ENCODE data around the gene MPI.
"Not testable (repeated sequence)": the region's sequence is repeated elsewhere in the genome, so short reads cannot be mapped to it uniquely, and the experiment has no call there.

The MPI gene

DNA sequence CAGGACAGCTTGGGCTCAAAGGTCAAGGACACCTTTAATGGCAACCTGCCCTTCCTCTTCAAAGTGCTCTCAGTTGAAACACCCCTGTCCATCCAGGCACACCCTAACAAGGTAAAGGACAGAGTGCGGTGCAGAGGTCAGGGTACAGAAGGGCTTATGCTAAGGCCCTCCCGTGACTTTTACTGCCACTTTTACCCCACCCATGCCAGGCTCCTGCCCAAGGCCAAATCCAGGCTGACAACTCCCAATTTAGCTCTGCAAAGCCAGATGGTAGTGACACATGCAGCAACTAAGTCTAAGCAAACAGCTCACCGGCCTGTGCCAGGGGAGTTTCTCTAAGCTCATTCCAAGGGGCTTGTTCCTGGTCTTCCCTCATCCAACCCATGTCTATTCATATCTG, 1.6 kb downstream of the MPI start:
- no peak for DNase-seq (ENCODE audit: low spot score)

DNA sequence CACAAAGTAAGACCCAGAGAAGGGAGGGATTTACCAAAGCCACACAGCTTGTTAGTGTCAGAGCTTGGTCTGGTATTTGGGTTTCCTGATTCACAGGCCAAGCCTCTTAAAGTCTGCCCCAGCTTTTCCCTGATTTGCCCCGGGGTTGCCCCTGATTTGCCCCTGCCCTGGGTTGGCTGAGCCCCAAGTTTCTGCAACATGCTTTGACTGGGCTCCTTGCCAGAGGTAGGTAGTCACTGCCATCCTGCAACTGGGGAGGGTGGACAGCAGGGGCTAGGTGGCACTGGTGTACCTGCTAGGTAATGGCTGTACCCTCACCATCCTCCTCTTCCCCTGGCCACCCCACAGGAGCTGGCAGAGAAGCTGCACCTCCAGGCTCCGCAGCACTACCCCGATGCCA, 2.5 kb downstream of the MPI start:
- DNase-seq (ENCODE audit: low spot score): no peak

DNA sequence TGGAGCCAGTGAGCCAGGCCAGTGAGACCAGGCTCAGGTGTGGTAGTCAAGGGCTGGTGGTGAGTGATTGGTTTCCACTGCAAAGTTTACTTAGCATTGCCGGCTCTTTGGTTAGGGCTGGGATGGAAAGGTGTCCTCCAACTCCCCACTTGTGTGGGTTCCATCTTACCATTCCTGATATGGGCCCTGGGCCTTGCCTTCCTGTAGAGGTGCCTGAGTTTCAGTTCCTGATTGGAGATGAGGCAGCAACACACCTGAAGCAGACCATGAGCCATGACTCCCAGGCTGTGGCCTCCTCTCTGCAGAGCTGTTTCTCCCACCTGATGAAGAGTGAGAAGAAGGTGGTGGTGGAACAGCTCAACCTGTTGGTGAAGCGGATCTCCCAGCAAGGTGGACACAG, 3.1 kb downstream of the MPI start:
- DNase-seq (ENCODE audit: low spot score): no peak

DNA sequence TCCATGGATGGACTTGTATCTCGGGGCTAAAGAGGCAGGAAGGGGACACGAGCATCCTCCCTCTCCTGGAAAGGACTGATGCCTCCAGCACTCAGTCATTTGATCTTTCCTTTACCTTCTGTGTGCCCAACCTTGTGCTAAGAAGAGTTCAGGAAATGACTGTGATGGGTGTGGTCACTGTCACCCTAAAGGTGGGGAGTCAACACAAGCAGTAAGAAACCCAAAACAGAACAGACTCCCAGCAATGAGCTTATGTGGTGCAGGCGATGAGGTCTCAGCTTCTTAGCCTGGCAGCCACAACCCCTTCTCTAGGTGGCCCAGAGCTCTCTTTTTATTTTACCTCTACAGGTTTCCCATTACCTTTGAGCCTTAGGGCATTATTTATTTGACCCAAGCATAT, 3.8 kb downstream of the MPI start:
- no peak for DNase-seq (ENCODE audit: low spot score)

DNA sequence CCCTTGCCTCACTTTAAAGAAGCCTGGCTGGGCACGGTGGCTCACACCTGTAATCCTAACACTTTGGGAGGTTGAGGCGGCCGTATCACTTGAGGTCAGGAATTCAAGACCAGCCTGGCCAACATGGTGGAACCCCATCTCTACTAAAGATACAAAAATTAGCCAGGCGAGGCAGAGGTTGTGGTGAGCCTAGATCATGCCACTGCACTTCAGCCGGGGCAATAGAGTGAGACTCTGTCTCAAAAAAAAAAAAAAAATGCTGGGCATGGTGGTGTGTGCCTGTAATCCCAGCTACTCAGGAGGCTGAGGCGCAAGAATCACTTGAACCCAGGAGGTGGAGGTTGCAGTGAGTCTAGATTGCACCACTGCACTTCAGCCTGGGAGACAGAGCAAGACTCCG, 4.5 kb downstream of the MPI start:
- DNase-seq (ENCODE audit: low spot score): not testable (repeated sequence)

DNA sequence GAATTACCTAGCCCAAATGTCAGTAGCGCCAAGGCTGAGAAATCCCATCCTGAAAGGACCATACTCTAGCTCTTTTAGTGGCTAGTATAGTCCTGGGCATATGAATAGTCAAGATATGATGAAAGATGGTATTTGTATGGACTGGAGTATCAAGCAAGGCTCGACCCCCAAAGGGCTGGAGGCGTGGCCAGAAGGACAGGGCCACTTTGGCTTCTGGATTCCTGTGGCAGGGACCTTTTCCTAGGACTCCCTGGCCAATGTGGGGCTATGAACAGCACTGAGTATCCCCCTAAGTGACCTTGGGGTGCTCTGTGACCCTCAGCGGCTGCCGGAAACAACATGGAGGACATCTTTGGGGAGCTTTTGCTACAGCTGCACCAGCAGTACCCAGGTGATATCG, 6.0 kb downstream of the MPI start:
- DNase-seq (ENCODE audit: low spot score): no peak

DNA sequence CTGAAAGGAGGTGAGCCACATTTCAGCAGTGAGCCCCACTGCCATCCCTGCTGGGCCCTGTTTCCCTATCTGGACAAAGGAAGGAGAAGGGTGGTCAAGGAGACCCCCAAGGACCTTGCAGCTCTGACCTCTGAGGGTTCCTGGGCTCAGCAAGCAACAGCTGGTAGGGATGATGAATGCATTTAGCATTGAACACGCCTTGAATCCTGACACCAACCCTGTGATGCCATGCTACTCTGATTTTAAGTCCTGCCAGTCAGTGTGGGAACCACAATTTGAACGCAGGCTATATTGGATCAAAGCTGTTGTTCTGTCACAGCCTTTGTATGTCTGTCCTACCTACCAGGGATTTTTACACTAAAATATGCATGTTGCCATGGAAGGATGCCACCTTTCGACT, 6.5 kb downstream of the MPI start:
- no peak for DNase-seq (ENCODE audit: low spot score)

DNA sequence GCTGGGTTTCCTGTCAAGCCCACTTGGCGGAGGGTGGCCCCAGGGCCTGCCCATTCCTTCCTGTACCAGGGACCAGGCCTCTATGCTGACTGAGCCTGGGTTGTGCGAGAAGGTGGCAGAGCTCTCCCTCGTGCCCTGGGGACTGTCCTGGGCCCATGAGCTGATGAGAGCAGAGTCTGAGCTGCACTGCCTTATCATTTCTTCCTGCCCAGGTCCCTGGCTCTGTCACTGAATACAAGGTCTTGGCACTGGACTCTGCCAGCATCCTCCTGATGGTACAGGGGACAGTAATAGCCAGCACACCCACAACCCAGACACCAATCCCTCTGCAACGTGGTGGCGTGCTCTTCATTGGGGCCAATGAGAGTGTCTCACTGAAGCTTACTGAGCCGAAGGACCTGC, 7.5 kb downstream of the MPI start:
- no peak for DNase-seq (ENCODE audit: low spot score)

DNA sequence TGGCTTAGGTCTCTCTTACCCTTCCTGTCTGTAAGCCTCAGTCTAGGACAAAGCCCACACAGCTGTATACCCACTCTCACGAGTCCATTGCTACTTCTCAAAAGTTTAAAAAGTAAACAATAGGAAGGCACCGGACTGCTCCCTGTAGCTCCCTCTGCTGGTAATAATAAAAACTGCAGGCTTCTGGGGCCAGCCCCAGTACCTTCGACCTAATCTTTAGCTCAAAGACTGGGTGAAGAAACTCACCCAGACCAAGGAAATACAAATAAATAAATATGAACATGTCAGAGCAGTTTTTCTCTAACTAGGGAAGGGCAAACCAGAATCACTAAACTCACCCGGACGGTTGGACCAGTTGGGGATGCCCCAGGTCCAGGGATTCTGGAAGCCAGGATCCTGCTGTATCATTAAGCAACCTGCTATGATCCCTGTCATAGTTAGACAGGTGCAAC, 11.8 kb downstream of the MPI start:
- peak; percentile 65 for DNase-seq (ENCODE audit: low spot score)

DNA sequence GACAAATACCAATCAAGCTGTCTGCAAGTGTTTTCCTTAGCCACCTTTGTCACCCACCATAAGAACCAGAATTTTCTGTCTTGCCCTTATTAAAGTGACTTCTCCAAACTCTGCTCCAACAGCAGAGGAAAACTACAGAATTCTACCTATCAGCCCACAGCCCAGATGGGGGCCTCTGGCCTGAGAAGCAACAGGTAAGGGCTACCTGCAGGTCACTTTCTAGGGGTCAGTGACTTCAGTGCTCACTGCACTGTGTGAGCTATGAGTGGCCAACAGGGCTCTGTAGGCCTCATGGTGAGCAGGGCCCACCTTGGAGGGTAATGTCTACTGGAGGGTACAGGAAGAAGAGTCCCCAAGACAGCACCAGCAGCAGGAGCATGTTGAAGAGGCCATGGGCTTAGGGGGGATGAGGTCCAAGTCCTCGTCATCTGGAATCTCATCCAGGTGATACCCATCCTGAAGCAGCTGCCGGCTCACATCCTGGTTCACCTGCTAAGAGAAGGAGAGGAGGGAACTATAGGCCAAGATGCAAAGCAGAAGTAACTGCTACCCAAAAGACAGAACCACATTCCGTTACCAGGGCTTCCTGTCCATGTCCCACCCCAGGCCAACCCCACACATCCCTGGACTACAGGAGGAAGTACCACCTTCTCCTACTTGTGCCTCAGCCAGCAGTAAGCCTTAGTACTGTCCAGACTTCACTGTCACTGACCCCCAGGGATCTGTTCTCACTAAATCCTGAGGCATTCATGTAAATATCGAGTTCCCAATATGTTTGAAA, 12.6 kb downstream of the MPI start:
- DNase-seq (ENCODE audit: low spot score): no peak

DNA sequence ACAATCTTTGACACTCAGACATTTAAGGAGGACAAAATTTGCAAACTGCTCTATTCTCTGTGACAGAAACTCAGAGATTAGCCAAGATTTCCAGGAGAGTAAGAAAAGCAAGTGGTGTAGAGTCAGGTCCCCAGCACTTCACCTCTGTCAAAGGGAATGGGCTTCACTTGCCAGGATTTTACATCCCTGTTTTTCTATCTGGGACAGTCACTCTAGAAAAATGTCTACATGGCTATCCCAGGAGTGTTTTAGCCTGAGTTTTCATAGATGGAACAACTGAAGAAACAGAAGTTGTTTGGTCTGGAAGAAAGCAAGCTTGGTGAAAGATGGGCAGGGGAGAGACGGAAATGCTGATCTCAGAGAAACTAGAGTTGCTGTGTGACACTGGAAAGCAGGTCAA, 13.8 kb downstream of the MPI start:
- no peak for DNase-seq (ENCODE audit: low spot score)

DNA sequence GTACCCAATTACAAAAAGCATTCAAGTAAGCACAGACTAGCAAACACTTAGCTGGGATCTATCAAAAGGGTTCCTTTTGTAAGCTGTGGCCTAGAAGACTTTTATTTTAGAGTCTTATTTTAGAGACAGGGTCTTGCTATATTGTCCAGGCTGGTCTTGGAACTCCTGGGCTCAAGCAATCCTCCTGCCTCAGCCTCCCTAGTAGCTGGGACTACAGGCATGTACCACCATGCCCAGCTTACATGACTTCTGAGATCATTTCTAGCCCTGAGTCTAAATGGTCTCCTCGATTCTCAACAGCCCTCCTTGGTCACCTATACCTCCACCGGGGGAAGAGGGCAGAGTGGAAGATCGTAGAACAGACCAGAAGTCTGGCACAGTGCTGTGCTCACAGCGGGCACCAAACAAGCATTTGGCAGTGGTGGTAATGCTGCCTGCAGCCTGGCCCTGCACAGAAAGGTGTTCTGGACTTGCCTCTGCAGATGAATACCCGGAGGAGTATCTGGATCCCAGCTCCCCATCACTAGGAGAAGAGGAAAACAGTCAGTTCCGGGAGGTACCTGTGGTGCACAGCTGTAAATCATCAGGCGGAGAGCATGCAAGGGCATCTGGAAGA, 14.5 kb downstream of the MPI start:
- DNase-seq (ENCODE audit: low spot score): no peak

DNA sequence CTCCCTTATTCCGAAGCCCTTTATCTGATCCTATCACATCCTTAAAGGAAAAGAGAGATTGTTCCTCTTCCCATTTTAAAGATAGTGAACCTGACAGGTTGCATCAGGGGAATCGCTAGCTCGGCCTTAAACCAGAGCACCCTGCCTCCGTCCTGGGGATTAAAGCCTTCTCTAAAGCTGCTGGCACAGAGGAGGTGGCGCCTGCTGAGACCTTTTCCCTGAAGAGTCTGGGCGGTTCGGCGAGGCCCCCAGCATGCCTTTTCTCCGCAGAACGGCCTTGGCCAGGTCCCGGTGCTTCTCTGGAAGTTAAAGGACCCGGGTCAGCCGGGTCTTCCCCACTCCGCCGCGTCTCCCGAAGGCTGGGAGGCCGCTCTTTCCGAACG, 16.2 kb downstream of the MPI start:
- DNase-seq (ENCODE audit: low spot score): peak; percentile 49

DNA sequence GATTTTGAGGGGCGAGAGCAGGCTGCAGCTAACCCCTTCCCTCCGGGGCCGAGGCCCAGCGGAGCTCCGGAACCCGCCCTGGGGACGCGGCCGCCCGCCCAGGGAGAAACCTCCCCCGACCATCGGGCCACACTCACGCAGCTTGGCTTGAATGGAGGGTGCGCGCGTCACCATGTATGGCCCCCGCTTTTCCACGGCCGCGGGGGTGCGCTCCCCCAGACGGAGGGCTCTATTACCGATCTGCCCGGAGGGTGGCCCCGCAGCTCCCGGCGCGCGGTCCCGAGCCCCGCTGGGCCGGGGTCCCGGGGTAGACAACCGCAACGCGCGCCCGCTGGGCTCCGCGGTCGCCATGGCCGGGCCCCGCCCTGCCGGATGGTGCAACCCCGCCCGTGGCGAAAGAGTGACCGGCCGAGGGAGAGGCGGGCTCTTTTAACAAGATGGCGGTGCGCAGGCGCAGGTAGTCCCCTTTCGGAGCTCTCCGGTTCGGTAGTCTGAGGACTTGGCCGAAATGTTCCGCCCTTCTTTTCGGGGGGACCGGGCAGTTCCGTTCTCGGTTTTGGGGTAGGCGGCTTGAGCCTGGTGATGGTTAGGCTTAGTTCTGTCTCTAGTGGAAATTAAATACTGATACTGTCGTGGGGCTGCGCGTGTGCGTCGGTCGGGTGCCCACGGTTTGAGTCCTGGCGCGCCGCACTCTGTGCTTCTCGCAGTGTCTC, 16.8 kb downstream of the MPI start, which contains the start of gene FAM219B:
TSS of gene FAM219B (minus strand) at position 402 of the 713 bp plus-strand sequence. CDS start at position 351, 51 bp downstream.
- peak; percentile 94 for DNase-seq (ENCODE audit: low spot score)

DNA sequence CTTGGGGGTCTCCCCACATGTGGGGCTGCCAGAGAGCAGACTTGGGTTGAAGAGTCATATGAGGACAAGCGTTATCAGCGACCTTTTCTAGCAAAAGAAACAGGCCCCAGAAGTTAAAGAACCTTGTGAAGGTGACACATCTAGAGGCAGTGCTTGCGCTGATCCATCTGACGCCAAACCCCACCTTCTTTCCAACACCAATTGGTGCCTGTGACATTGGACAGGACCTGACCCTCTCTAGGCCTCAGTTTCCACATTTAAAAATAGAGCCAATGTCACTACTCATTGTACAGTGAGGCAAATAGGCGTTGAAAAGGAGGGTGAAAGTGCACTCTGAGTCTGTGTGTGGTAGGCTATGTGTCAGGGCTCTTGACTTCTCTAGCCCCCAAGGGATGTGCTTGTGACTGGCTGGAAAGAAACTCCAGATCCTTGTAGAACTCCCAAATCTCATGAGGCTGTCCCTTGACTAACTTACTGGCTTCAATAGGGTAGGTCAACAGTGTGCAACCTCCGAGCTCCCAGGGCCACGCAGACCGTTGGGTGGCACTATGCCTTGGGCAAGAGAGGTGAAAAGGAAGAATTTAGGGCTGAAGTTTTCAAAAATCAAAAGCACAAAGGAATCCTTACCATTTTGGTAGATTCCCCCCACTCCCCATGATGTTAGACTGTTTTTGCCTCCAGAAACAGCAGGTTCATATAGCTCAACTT, 17.5 kb downstream of the MPI start:
- peak; percentile 52 for DNase-seq (ENCODE audit: low spot score)

DNA sequence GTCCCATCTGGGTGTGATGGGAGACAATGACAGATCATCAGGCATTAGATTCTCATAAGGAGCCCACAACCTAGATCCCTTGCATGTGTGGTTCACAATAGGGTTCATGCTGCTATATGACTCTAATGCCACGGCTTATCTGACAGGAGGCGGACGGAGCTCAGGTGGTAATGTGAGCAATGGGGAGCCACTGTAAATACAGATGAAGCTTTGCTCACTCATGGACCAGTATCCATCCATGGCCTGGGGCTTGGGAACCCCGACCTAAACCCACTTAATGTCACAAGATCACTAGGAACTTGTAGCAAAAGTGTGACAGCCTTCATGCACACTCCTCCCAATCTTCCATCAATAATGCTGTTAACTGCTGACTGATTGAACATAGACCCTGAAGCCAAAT, 18.8 kb downstream of the MPI start:
- DNase-seq (ENCODE audit: low spot score): no peak

DNA sequence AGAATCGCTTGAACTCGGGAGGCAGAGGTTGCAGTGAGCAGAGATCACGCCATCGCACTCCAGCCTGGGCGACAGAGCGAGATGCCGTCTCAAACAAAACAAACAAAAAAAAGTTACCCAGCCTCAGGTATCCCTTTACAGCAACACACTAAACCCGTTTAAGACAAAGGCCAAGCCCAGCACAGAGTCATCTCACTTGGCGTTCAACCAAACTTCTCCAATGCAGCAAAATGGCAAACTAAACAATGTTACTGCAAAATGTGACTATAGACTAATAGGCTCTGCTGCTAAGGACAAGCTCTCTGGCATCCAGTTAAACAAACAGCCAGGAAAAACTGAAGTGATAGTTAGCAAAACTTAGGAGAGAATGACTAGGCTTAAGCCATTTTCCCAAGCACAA, 23.2 kb downstream of the MPI start:
- DNase-seq (ENCODE audit: low spot score): no peak

DNA sequence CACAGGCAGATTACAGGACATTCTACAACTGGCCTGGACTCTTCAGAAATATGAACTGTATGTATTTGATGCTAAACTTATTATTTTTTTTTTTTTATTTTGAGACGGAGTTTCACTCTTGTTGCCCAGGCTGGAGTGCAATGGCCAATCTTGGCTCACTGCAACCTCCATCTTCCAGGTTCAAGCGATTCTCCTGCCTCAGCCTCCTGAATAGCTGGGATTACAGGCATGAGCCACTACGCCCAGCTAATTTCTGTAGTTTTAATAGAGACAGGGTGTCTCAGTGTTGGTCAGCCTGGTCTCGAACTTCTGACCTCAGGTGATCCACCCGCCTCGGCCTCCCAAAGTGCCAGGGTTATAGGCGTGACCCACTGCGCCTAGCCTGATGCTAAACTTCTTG, 24.0 kb downstream of the MPI start:
- not testable (repeated sequence) for DNase-seq (ENCODE audit: low spot score)

DNA sequence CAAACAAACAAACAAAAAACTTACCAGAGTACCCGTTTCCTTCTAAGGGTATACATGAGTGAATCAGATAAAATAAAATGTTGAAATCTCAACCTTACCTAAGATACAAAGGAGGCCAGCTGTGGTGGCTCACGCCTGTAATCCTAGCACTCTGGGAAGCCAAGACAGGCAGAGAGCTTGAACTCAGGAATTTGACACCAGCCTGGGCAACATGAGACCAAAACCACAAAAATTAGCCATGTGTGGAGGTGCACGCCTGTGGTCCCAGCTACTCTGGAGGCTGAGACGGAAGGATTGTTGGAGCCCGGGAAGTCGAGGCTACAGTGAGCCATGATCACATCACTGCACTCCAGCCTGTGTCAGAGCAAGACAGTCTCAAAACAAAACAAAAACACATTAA, 27.8 kb downstream of the MPI start:
- no peak for DNase-seq (ENCODE audit: low spot score)

DNA sequence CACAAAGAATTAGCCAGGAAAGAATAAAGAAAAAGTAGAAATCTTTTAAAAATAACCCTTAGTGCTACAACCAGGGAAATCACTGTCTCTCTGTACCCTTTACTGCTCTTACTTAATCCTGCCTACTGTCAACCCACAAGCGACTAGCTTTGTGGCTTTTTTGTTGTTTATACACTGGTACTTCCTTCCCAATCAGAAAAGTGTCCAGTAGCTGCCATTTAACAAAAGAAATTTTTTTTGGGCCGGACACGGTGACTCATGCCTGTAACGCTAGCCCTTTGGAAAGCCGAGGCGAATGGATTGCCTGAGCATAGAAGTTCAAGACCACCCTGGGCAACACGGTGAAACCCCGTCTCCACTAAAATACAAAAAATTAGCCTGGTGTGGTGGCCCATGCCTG, 30.6 kb downstream of the MPI start:
- DNase-seq (ENCODE audit: low spot score): no peak

DNA sequence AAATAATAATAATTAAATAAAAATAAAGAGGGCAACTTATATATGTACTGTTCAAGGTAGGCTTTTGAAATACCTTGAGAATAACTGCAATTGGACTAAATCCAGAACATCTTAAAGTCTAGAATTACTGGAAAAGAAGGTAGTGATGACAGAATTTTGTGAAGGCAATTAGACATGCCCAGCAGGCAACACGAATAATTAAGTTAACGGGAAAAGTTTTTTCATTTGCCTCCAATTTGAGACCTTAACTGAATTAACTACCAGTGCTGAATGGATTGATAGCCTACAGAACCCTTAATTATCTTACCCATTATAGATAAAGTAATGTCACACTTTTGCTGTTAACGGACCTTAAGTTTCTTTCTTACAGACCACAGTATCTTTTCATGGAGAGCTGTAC, 34.7 kb downstream of the MPI start:
- no peak for DNase-seq (ENCODE audit: low spot score)

DNA sequence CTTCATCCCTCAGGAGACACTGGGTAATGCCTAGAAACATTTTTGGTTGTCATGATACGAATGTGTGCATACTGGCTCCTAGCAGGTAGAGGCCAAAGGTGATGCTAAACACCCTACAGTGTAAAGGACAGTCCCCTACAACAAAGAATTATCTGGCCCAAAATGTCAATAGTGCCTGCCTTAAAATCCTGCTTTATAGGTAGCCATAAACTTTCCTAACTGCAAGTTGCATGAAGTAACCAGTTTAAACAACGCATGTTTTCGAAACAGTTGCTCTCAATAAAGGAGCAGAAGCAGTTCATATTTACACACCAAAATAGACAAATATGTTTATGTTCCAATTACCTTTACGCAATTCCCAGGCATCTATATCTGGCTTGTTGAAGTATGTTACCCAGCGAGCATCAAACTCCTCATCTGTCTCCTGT, 38.9 kb downstream of the MPI start:
- DNase-seq (ENCODE audit: low spot score): no peak

DNA sequence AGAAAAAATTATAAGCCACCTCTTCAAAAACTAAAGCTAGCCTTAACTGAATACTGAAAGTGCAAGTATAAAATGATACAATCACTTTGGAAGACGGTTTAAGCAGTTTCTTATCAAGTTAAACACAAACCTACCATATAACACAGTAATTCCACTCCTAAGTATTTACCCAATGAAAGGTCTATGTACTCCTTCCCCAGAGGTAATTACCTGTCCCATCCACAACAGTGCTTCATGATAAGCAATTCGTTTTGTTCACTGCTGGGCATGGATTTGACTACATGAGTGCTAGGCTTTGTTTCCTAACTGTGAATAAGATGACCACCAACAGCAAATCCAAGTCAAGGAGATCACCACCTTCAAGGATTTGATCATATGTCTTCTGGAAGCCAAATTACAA, 43.7 kb downstream of the MPI start:
- no peak for DNase-seq (ENCODE audit: low spot score)

Data from cerebellar cortex (tissue), 1 donor.